SH-SY5Y (cell line): ENCODE measurements around the gene PHC2.

ENCODE experiments used
- GATA2 ChIP-seq: IDR thresholded peaks from 2 replicates; pipeline ENCODE4 v1.6.1; 2011; ENCODE audit warnings: mild to moderate bottlenecking, low read depth, low read length
- GATA3 ChIP-seq: IDR thresholded peaks from 2 replicates; pipeline ENCODE4 v1.6.1; 2011; ENCODE audit warnings: low read depth, mild to moderate bottlenecking, low read length, moderate library complexity

PHC2 gene

DNA sequence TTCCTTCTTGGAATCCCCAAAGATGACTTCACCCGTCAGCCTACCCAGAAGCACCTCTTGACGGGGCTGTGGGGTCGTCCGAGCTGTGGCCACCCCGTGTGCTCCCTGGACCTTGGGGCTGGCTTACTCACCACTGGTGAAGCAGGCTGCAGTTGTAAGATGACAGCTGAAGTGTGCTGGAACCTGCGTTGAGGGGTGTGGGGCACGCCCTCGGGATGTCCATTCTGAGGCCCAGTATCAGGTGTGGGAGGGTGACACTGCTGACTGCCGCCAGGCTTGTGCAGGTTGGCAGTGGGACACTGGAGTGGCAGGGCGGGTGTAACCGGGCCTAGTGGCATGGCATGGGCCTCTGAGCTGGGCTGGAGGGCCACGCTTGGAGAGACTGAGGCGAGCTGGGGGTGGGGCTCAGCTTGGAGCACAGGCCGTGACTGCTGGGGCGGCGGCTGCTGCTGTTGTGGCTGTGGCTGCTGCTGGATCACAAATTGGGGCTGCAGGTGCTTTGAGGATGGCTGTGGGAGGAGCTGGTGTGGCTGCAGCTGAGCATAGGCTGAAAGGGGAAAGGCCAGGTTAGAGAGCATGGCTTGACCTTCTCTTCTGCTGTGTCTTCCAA lies 76.1 kb downstream of the PHC2 start:
- TF ChIP-seq GATA3 (no peak), GATA2 (no peak)

DNA sequence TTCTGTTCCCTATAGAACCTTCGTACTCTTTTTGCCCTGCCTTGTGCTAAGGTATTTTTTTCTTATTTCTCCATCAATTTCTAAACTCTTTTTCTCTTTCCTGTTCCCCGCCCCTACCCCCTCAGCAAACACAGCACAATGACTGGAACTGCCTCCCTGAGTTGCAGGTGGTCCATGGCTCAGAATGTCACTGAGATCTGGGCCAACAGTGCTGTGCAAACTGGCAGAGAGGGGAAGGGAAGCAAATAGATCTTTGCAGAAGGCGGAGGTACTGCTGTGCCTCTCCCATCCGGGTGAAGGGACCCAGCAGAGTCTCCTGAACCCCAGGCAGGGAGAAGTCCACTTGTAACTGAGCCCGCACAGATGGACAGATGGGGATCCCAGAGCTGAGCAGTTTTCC lies 77.4 kb downstream of the PHC2 start:
- TF ChIP-seq GATA2 (no peak), GATA3 (no peak)

DNA sequence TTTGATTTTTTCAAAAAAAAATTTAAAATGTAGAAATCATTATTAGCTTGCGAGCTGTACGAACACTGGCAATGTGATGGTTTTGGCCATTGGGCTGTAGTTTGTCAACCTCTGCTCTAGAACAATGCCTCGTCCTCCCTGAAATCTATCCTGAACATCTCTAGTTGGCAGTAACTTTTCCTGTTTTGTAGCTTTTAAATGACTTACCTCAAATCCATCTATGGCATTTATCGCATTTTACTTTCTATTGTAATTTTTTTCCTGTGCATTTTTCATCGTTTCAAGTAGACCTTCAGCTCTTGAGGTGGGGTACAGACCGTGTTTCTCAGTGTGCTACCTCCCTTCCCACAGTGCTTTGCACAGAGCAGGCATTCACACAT lies 79.6 kb downstream of the PHC2 start:
- TF ChIP-seq GATA3 (no peak), GATA2 (no peak)

DNA sequence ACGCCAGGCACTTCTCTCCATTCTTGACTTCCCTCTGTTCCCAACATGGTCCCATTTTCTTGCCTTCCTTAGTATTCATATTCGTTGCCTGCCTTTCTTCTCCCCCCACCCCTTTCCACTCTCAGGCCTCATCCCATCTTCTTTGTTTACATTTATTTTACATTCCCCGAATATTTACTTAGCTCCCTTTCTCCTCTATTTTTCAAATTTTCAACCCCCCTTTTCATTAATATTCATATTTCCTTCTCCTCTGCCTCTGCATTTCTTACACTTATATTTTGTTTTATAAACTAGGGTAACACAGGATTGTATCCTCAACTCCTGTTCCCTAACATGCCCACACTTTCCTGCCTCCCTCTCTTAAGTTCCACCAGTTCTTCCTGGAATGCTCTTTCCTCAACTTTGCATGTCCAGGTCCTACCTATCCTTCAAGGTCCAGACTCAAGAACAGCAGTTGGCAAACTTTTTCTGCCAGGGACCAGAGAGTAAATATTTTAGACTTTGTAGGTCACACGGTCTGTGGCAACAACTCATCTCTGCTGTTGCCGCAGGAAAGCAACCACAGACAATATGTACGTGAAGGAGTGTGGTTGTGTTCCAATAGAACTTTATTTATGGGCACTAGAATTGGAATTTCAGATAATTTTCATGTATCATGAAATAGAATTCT lies 80.1 kb downstream of the PHC2 start:
- no peak for TF ChIP-seq GATA2

DNA sequence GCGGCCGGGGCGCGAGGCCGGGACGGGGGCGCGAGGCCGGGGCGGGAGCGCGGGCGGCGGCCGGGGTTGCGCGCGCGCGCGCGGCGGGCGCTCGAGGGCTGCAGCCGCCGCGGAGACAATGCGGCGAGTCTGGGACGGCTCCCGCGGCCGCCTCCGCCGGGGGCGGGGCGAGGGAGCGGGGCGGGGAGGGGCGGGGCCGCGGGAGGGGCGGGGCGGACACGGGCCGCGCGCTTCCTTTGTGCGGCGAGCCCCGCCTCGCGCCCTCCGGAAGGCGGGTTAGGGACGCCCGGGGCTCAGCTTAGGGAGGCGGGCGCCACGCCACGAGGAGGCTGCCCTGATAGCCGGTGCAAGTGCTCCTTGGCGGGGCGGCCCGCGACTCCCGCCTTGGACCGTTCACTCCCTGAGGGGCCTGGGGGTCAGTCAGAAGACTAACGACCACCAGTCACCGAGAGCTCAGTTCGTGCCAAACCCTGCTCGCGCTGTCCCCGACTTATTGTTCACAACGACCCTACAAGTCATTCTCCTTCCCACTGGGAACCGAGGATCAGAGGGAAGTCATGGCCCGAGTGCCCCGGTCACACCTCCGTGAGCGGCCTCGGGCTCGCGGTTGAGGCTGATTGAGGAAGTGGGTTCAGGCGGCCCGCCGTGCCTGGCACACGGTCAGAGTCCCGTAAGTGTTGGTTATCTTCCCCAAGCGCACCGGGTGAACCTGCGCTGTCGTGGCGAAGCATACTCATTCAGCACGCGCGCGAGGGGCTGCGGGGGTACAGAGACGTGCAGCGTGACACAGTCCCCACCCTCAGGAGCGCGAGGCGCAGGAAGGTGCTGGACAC lies 80.9 kb downstream of the PHC2 start:
- TF ChIP-seq GATA3, result no peak
- no peak for TF ChIP-seq GATA2

DNA sequence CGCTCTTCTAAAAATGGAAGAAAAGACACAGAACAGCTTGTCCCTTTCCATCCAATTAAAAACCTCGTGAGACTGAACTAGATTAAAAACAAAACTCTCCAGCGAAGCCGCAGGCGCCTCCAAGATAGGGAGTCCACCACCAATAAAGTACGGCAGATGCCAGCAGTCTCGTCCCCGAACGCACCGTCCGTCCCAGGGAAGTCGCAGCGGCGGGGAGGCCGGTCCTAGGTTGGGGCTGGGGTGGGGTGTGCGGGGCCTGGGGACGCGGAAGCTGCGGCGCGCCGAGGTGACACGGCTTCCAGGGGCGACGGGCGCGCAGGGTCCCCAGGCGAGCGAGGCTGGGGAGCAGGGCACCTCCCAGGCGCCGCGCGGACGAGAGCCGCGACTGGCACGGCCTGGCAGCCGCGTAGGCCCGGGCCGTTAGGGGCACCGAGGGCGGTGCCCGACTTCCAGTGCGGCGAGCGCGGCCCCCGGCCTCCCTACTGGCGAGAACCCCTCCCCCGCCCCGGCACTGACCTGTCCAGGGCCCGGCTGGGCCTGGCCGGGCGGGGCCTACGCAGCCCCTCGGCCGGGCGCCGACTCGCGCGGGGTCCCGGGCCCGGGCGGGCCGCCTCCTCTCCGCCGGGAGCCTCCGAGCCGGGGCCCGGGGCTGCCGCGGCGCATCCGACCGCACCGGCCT lies 81.7 kb downstream of the PHC2 start:
- TF ChIP-seq GATA2, result no peak
- no peak for TF ChIP-seq GATA3

DNA sequence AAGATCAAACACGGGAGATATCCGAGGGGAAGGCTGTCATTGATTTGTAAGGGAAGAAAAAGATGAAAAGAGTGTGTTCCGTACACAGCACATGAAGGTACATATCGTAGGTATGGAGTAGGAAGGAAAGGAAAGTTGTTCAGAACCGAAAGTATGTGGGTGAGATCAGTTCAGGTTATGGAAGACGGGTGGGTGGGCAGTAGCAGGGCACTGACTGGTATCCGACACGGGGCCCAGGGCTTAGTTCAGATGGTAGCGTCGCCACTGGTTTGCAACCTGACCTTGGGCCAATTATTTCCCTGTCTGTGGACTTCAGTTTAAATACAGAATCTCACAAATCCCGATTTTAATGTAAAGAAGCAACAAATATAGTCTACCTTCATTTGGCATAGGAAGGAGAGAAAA lies 82.2 kb downstream of the PHC2 start:
- no peak for TF ChIP-seq GATA2
- TF ChIP-seq GATA3, result no peak

DNA sequence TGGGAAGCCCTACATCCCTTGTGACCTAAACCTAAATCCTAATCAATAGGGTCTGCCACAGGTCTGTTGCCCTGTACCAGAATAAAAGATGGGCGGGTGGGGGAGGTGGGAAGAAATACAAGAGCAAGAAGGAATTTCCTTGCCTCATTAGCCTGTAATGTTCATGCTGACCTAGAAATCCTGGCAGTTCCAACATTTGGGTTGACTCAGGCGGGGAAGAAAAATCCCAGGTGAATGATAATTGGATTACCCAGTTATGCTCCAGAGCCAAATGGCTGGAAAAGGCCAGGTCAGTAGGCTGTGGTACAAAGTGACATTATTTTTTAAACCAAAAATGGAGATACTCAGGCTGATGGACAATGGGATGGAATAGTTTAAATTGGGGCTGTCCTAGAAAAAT lies 82.7 kb downstream of the PHC2 start:
- TF ChIP-seq GATA3 (no peak), GATA2 (no peak)

DNA sequence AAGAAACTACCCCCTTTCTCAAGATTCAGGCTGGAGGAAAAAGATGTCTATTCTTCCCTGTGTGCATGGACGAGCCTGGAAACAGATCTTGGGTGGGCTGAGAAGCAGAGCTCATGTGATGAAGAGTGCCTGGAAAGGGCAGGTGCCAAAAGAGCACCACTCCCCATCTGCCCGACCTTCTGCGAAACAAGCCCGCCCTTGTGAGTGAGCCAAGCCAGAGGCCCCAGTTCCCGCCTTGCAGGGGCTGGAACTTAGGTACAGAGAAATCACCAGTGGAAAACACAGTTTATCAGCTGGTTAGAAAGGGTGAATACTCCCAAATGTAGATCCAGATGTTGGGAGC lies 83.3 kb downstream of the PHC2 start:
- TF ChIP-seq GATA2, result no peak
- TF ChIP-seq GATA3, result no peak

DNA sequence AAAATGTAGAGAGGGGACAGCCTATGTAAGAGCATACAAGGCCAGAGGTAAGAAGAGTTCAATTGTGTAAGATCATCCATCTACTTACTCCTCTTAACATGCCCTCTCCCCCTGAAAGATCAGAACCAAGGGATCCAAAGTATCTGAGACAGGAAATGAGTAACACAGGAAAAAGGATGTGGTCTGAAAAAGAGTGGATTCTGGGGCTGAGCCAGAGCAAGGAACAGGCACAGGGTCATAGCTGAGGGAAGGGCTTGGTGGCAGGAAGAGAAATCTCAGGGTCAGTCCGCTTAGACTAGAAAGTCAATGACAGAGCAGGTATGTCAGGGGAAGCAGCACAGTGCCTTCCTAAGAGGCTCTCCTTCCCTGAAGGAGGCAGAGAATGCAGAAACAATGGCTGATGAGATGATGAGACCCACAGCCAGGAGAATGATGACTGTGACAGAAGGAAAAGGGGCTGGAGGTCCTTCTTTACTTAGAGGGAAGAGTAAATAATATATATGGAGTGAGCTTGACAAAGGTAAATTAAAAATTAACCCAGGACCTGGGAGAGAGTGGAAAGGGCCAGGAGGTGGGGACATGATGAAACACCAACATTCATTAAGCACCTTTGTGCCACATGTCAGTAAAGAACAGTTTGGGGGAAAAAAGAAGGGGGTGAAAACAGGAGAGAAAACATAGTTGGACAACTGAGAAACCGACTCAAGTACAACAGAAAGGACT lies 83.8 kb downstream of the PHC2 start:
- TF ChIP-seq GATA3 (no peak), GATA2 (no peak)

DNA sequence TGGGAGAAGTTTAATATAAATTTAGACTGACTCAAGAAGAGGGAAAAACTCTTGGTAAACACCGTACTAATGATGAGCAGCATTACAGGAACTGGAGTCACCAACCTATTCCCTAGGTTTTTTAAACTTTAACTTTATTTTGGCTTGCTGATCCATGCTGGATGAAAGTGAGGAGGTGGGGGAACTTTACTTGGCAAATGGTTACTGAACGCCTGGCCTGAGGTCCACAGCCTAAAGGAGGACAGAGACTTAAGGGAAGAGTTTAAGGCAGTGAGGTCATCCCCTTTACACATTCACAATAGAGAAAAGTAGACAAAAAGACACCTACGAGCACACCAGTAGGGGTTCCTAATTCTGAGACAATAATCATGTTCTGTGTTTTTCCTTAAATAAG lies 84.4 kb downstream of the PHC2 start:
- TF ChIP-seq GATA2 (no peak), GATA3 (no peak)

DNA sequence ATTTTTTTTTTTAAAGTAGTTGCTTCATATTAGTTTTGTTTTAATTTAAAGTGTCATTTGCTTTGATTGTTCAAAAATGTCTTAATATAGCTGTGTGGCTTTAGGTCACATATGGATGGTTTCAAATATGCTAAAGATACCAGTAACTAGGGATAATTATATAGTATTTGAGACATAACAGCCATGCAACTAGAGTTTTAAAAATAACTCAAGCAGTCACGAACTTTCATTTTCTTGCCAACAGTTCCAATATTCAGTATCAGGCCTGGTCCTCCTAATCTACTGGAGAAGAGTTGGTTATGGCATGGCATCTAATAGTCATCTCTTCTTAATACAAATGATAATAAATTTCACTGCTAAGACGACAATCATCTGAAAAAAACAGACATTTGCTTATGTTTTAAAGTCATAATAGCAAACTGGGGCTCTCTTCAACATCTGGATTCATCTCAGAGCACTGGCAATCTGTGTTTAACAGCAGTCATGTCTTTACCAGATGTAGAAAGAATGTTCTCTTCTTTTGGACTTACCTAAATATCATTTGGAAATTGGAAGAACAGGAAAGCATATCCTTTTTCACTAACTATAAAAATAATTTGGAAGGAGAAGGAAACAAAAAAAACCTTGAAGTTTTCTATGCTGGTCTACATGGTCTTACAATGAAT lies 85.9 kb downstream of the PHC2 start:
- TF ChIP-seq GATA2, result no peak
- TF ChIP-seq GATA3, result no peak

DNA sequence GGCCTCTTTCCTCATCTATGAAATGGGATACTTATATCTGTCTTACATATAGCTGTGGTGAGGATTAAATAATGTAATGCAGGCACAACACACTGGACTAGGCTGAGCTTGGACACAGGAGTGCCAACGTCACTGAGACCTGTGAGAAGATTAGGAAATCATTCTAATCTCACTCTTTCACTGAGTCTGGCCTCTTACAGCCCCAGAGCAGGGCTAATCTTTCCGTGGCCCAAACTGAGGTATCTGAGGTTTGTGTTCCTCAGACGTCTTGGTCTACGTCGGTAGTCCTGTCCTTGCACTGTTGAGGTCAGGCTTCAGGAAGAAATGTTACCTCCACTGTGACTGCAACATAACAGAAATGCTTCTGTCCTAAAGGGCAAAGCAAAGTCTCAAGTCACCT lies 87.4 kb downstream of the PHC2 start:
- TF ChIP-seq GATA3, result no peak
- no peak for TF ChIP-seq GATA2
